Right lobe of liver (tissue), 4 donors: ENCODE measurements around the gene HIGD1B.

Experiments used
- POLR2A ChIP-seq: fragments of 450-650 bp; IDR thresholded peaks from one replicate; pipeline ENCODE4 v1.6.1; 2017; ENCODE audit warnings: antibody characterized with exemption, mild to moderate bottlenecking
- TF ChIP-seq, protein P1 (sequence below), 4 donors: fragments of 200-600 bp in 3 of 4; fragments of 450-650 bp in 1 of 4; IDR thresholded peaks; one replicate each; pipeline versions ENCODE4 v1.5.1 to v1.8.0; 2016 to 2022; ENCODE audit warnings: antibody characterized with exemption in 4 of 4, mild to moderate bottlenecking in 2 of 4
- donor health status: DM: no; HTN: no; CAD: no.
- donor health status: DM: no; HTN: no; CAD: no.
- donor health status: DM: no; HTN: yes; CAD: no.

DNA sequence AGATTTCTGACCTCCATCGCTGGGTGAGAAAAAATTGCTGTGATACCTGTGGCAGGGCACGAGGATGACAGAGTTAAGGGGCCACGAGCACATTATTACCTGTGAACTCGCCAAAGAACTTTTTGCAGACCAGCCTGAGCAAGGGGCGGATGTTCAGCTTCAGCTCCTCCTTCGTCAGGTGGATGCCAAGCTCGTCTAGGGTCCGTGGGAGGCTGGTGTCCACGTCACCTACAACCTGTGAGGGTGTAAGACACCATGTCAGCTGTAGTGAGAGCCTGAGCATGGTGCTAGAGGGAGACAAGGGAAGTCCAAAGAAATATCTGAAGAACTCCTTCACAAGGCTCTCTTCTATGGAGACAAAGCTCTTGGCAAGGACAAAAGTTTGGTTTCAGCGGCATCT lies 17.1 kb downstream of the HIGD1B start:
- TF ChIP-seq, protein P1, sequence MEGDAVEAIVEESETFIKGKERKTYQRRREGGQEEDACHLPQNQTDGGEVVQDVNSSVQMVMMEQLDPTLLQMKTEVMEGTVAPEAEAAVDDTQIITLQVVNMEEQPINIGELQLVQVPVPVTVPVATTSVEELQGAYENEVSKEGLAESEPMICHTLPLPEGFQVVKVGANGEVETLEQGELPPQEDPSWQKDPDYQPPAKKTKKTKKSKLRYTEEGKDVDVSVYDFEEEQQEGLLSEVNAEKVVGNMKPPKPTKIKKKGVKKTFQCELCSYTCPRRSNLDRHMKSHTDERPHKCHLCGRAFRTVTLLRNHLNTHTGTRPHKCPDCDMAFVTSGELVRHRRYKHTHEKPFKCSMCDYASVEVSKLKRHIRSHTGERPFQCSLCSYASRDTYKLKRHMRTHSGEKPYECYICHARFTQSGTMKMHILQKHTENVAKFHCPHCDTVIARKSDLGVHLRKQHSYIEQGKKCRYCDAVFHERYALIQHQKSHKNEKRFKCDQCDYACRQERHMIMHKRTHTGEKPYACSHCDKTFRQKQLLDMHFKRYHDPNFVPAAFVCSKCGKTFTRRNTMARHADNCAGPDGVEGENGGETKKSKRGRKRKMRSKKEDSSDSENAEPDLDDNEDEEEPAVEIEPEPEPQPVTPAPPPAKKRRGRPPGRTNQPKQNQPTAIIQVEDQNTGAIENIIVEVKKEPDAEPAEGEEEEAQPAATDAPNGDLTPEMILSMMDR (IDR thresholded peaks at IDR 0.05), result no peak
- no peak for TF ChIP-seq POLR2A
